Esophagus muscularis mucosa (tissue), 4 donors: Measurements from ENCODE around the gene ATP6V1C2. TPM values are rescaled to one million over a fixed set of nuclear protein-coding genes. Genes with fewer than 3 reads are reported as not detected.

ENCODE experiments used
- DNase-seq: peaks from one replicate; pipeline ENCODE4 v3.0.0-alpha.2; 2017; ENCODE audit errors: extremely low spot score
- H3K27ac ChIP-seq, 4 donors: fragments of 200-600 bp; sonication (generic); replicated peaks in 1 of 4; 1 replicate in 3 of 4; 2 replicates in 1 of 4; pipeline ENCODE4 v1.5.1; 2016 to 2019; ENCODE audit warnings: mild to moderate bottlenecking in 1 of 4
- H3K27me3 ChIP-seq, 4 donors: fragments of 200-600 bp; sonication (generic); one replicate each; pipeline versions ENCODE4 v1.5.1 to v1.6.0; 2016 to 2019
- H3K36me3 ChIP-seq, 4 donors: fragments of 200-600 bp; sonication (generic); one replicate each; pipeline ENCODE4 v1.5.1; 2016 to 2019
- H3K4me1 ChIP-seq, 4 donors: fragments of 200-600 bp; sonication (generic); one replicate each; pipeline ENCODE4 v1.5.1; 2016 to 2019
- H3K4me3 ChIP-seq, 4 donors: fragments of 200-600 bp; sonication (generic); 1 replicate in 2 of 4; 2 replicates in 2 of 4; pipeline ENCODE4 v1.5.1; 2016 to 2019; ENCODE audit warnings: mild to moderate bottlenecking in 4 of 4, moderate library complexity in 1 of 4
- H3K9me3 ChIP-seq, 4 donors: fragments of 200-600 bp; sonication (generic); 1 replicate in 3 of 4; 2 replicates in 1 of 4; pipeline ENCODE4 v1.5.1; 2016 to 2019
- EP300 ChIP-seq: sonication (generic); formaldehyde crosslinking; IDR thresholded peaks from one replicate; pipeline ENCODE4 v1.6.1; 2017; ENCODE audit warnings: antibody characterized with exemption
- POLR2A ChIP-seq: fragments of 450-650 bp; IDR thresholded peaks from one replicate; pipeline ENCODE4 v1.6.1; 2017; ENCODE audit warnings: antibody characterized with exemption, moderate library complexity, mild to moderate bottlenecking, low read depth
- POLR2AphosphoS5 ChIP-seq, 2 donors: sonication (generic); formaldehyde crosslinking; IDR thresholded peaks; one replicate each; pipeline ENCODE4 v1.6.1; 2017; ENCODE audit warnings: antibody characterized with exemption in 2 of 2
- WGBS: methylation state at CpG from one replicate; pipeline ENCODE4 v1.1.5; 2018; 5-methylcytosine and 5-hydroxymethylcytosine counted together
- intact Hi-C: fragments of 100-400 bp; cut with DNase I; formaldehyde crosslinking; loops from one replicate; pipeline ENCODE4 v1.15.1; 2023
- total RNA-seq, 4 donors: library from RNA; depleted of rRNA; stranded (reverse); fragments of >200 nt; gene quantifications; one replicate each; pipeline versions ENCODE4 v1.1.0 to v1.2.1, GENCODE V29; 2016
- TF ChIP-seq, protein P1 (sequence below), 3 experiments: fragments of 200-600 bp in 2 of 3; fragments of 450-650 bp in 1 of 3; sonication (generic) in 2 of 3; IDR thresholded peaks; one replicate each; pipeline ENCODE4 v1.5.1; 2017 to 2019; ENCODE audit warnings: antibody characterized with exemption in 3 of 3, mild to moderate bottlenecking in 2 of 3, moderate library complexity in 1 of 3

Gene ATP6V1C2
- total RNA-seq, 4 donors from 2014 or later = 0.17 TPM; not detected in 3

DNA sequence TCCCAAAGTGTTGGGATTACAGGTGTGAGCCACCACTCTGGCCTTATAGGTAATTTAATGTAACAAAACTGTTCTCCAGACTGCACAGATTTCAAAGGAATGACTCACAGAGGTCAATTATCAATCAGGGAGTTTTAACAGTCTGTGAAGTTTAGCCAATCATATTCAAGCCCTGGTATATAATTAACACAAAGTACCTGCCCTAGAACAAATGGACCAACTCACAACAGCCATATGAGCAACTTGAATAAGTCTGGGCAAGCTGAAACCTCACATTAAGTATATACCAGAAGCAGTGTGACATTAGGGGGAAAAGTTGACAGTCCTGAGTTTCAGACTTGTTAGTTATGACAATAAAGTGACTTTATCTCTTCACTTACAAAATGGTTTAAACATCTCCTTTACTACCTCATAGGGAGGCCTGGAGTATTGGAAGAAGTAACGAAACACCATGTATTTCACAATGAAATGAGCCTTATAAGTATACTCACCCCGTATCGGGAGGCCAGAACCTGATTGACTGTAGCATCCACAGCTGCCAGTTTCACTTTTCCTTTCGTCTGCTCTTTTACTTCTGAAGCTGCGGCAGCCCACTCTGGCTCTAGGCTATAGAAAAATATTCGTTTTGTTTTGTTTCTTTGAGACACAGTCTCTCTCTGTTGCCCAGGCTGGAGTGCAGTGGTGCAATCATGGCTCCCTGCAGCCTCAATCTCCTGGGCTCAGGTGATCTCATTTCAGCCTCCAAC, 69.0 kb downstream of the ATP6V1C2 start:
- H3K36me3 ChIP-seq = peaks cover 62 to 100% (median 97%) of the 10 kb centered on the region in 4 donors

DNA sequence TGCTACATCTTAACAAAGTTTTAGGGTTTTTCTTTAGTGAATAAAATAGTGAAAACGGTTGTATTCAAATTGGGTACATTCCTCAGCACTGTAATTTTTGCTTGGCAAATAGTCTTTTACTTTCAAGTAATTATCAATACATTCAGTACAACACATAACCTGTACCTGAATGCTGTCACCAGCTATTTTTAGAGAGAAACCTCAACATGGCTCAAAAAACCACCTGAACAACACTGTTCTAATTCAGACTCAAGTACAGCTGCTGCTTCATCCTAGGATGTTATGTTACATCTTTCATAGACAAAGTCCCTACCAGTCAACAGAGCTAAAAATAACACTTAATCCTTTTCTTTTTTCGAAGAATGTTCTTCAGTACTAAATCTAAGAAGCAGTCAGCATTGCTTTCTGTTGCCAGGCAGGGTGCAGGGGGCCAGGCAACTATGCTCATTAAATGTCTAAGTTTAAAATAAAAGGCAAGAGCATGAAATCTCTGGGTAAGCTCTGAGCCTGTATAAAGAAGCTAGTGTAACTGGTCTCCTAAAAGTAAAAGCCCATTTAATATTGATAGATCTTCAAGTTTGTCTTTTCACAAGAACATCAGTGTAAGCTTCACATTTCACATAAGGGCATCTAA, 70.7 kb downstream of the ATP6V1C2 start:
- no peak for DNase-seq
- no peak overlapping the region for H3K4me3 ChIP-seq
- 67% methylated on average over 2 of the region's 2 CpGs for WGBS

More for the DNA sequence above, 69.0 kb downstream of the ATP6V1C2 start:
- intact Hi-C loops = no loop called here
- H3K9me3 ChIP-seq = no peaks in the 10 kb centered on the region
- H3K27ac ChIP-seq = no peak overlapping the region
- TF ChIP-seq, protein P1, sequence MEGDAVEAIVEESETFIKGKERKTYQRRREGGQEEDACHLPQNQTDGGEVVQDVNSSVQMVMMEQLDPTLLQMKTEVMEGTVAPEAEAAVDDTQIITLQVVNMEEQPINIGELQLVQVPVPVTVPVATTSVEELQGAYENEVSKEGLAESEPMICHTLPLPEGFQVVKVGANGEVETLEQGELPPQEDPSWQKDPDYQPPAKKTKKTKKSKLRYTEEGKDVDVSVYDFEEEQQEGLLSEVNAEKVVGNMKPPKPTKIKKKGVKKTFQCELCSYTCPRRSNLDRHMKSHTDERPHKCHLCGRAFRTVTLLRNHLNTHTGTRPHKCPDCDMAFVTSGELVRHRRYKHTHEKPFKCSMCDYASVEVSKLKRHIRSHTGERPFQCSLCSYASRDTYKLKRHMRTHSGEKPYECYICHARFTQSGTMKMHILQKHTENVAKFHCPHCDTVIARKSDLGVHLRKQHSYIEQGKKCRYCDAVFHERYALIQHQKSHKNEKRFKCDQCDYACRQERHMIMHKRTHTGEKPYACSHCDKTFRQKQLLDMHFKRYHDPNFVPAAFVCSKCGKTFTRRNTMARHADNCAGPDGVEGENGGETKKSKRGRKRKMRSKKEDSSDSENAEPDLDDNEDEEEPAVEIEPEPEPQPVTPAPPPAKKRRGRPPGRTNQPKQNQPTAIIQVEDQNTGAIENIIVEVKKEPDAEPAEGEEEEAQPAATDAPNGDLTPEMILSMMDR (IDR thresholded peaks at IDR 0.05) = no peak
- TF ChIP-seq POLR2AphosphoS5 (IDR thresholded peaks at IDR 0.05) (no peak), POLR2A (no peak), EP300 (no peak)
- DNase-seq = no peak
- H3K4me1 ChIP-seq = peaks cover 0 to 3% (median 0%) of the 10 kb centered on the region in 4 donors
- WGBS = 93% methylated on average over 6 of the region's 6 CpGs
- no peaks in the 10 kb centered on the region for H3K27me3 ChIP-seq
- no peak overlapping the region for H3K4me3 ChIP-seq

DNA sequence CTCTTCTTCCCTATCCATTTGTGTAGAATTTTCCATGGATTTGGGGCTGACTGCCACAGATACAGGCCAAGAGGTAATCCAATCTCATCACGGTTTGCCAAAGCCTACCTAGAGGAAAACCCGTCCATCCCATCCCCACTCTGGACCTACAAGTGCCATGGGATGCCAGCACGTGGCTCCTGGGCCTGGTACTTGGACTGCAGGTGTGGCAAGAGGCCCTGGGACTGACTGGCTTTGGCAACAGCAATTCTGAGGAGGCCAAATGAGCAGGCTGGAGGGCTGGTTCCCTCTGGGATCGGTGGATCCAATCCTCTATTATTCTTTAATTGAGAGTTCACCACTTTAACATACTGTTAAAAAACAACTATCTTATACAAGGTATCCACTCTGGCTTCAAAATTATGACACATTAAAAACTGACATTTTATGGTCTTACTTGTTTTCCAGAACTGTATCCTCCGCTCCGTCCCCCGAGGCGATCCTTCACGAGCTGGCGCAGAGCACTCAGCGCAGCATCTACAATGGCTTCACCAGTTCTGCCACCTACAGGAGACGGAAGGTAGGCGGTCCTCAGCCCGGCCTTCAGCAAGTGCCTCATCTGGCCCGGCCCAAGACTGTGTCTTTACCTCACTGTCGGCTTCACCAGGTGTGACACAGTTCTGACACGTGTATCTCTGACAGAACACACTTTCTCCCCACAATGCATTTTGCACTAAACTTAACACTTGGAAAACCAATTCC, 71.4 kb downstream of the ATP6V1C2 start:
- H3K4me1 ChIP-seq = peaks cover 0 to 3% (median 0%) of the 10 kb centered on the region in 4 donors
- TF ChIP-seq POLR2AphosphoS5 (IDR thresholded peaks at IDR 0.05) = no peak
- TF ChIP-seq, protein P1 (IDR thresholded peaks at IDR 0.05) = no peak
- TF ChIP-seq POLR2A = no peak
- TF ChIP-seq EP300 = no peak
- intact Hi-C loops = no loop called here
- H3K27ac ChIP-seq = no peak overlapping the region
- H3K4me3 ChIP-seq = no peak overlapping the region
- 93% methylated on average over 17 of the region's 17 CpGs for WGBS
- no peaks in the 10 kb centered on the region for H3K27me3 ChIP-seq
- no peaks in the 10 kb centered on the region for H3K9me3 ChIP-seq
- no peak for DNase-seq
- peaks cover 49 to 100% (median 95%) of the 10 kb centered on the region in 4 donors for H3K36me3 ChIP-seq

More for the DNA sequence above, 70.7 kb downstream of the ATP6V1C2 start:
- H3K27me3 ChIP-seq = no peaks in the 10 kb centered on the region
- intact Hi-C loops = no loop called here
- H3K36me3 ChIP-seq = peaks cover 52 to 100% (median 95%) of the 10 kb centered on the region in 4 donors
- no peaks in the 10 kb centered on the region for H3K9me3 ChIP-seq
- TF ChIP-seq POLR2AphosphoS5 (IDR thresholded peaks at IDR 0.05) = no peak
- TF ChIP-seq, protein P1 (IDR thresholded peaks at IDR 0.05) = no peak
- no peak for TF ChIP-seq POLR2A
- H3K4me1 ChIP-seq = peaks cover 0 to 3% (median 0%) of the 10 kb centered on the region in 4 donors
- no peak overlapping the region for H3K27ac ChIP-seq

DNA sequence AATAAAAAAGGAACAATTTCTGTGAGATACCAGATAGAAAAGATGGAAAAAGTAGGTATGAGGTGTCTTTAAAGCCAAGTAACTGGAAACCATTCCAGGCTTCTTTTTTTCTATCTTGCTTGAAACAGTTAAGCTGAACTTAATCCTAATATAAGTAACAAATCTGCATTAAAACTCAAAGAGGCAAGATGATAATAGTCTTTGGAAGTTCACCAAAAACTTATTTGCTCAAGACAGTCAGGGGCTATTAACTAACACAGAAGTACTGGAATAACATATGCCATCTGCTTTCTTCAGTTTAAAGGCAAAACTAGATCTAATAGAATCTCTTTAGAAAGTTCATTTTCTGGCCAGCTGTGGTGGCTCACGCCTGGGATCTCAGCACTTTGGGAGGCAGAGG, 72.4 kb downstream of the ATP6V1C2 start:
- no peak for TF ChIP-seq POLR2AphosphoS5 (IDR thresholded peaks at IDR 0.05)
- TF ChIP-seq, protein P1 (IDR thresholded peaks at IDR 0.05) = no peak
- no peak for TF ChIP-seq POLR2A
- TF ChIP-seq EP300 = no peak

More for the DNA sequence above, 72.4 kb downstream of the ATP6V1C2 start:
- intact Hi-C loops = no loop called here
- Histone ChIP-seq H3K4me1 (peaks cover 0 to 3% (median 0%) of the 10 kb centered on the region in 4 donors), H3K9me3 (no peaks in the 10 kb centered on the region), H3K27ac (no peak overlapping the region), H3K4me3 (no peak overlapping the region), H3K36me3 (peaks cover 40 to 100% (median 92%) of the 10 kb centered on the region in 4 donors), H3K27me3 (no peaks in the 10 kb centered on the region)
- 71% methylated on average over 1 of the region's 1 CpG for WGBS
- no peak for DNase-seq
